Caco-2 (cell line): ENCODE results near the gene TFF1. TPM values are rescaled to one million over a fixed set of nuclear protein-coding genes. Genes with fewer than 3 reads are reported as not detected.
A peak's percentile ranks its signal among the peaks of the same experiment; 100 is the strongest.

Source experiments
- BruUV-seq: library from RNA; stranded (reverse); fragments of 400-500 nt; replicated peaks from 2 replicates; lab custom pipeline; 2021; lab: Mats Ljungman, UMichigan
- CTCF ChIA-PET: fragments of 300-600 bp; sonication (Branson Sonifier 250); formaldehyde crosslinking; loops from one replicate; lab custom pipeline; 2022; ENCODE audit warnings: antibody characterized with exemption; lab: Charles Lee
- POLR2A ChIA-PET: fragments of 300-600 bp; sonication (Branson Sonifier 250); formaldehyde crosslinking; loops from one replicate; lab custom pipeline; 2022; ENCODE audit warnings: antibody characterized with exemption; lab: Charles Lee
- DNase-seq, 2 experiments: peaks; one replicate each; pipeline versions ENCODE4 v3.0.0 to v3.0.0-alpha.2; 2020 to 2022
- H3K27me3 ChIP-seq: replicated peaks from 2 replicates; pipeline ENCODE4 v1.6.0; 2011; ENCODE audit warnings: low read length; ENCODE audit not compliant: control insufficient read depth, insufficient read depth
- H3K36me3 ChIP-seq: 2 replicates; pipeline ENCODE4 v1.5.1; 2011; ENCODE audit warnings: low read length; ENCODE audit not compliant: control insufficient read depth, insufficient read depth
- H3K4me1 ChIP-seq: fragments of 250-450 bp; sonication (Bioruptor Pico); 2 replicates; pipeline ENCODE4 v1.5.1; 2020; ENCODE audit warnings: mild to moderate bottlenecking
- H3K4me3 ChIP-seq: 2 replicates; pipeline ENCODE4 v1.5.1; 2011; ENCODE audit warnings: low read depth, mild to moderate bottlenecking, control low read depth, low read length
- H3K9me3 ChIP-seq: fragments of 250-450 bp; sonication (Bioruptor Pico); 2 replicates; pipeline ENCODE4 v1.5.1; 2020; ENCODE audit warnings: mild to moderate bottlenecking, moderate library complexity
- H3K27ac Mint-ChIP-seq: one replicate; pipeline ENCODE4 v1.8.0; 2022; ENCODE audit warnings: mixed read lengths; ENCODE audit not compliant: unreplicated experiment
- H3K27me3 Mint-ChIP-seq: one replicate; pipeline ENCODE4 v1.8.0; 2022; ENCODE audit warnings: mixed read lengths; ENCODE audit not compliant: insufficient read depth, unreplicated experiment
- H3K36me3 Mint-ChIP-seq: one replicate; pipeline ENCODE4 v1.8.0; 2022; ENCODE audit warnings: mild to moderate bottlenecking, mixed read lengths; ENCODE audit not compliant: insufficient read depth, unreplicated experiment
- H3K4me1 Mint-ChIP-seq: one replicate; pipeline ENCODE4 v1.8.0; 2022; ENCODE audit warnings: low read depth, mixed read lengths; ENCODE audit not compliant: unreplicated experiment
- H3K4me3 Mint-ChIP-seq: one replicate; pipeline ENCODE4 v1.8.0; 2022; ENCODE audit warnings: mild to moderate bottlenecking, moderate library complexity, mixed read lengths; ENCODE audit not compliant: unreplicated experiment
- H3K9me3 Mint-ChIP-seq: one replicate; pipeline ENCODE4 v1.8.0; 2022; ENCODE audit warnings: mixed read lengths; ENCODE audit not compliant: unreplicated experiment
- intact Hi-C: fragments of 100-400 bp; cut with micrococcal nuclease; formaldehyde crosslinking; loops from one replicate; pipeline ENCODE4 v1.10.0; 2022; ENCODE audit not compliant: unreplicated experiment
- total RNA-seq: library from RNA; stranded (reverse); gene quantifications from 2 replicates; pipeline ENCODE4 v1.2.3, GENCODE V29; 2022
- TF ChIP-seq, protein P1 (sequence below), 2 experiments: fragments of 200-600 bp in 1 of 2; IDR thresholded peaks; 1 replicate in 1 of 2; 2 replicates in 1 of 2; pipeline versions ENCODE4 v1.5.1 to v1.8.0; 2011 to 2022; ENCODE audit warnings: antibody characterized with exemption in 1 of 2, control low read depth in 1 of 2, inconsistent platforms in 1 of 2, low read depth in 1 of 2, low read length in 1 of 2, mild to moderate bottlenecking in 1 of 2, moderate library complexity in 1 of 2; ENCODE audit not compliant: insufficient read depth in 1 of 2, severe bottlenecking in 1 of 2, unreplicated experiment in 1 of 2

Gene TFF1
- total RNA-seq, 1 experiment from 2014 or later: 9.8 TPM

DNA sequence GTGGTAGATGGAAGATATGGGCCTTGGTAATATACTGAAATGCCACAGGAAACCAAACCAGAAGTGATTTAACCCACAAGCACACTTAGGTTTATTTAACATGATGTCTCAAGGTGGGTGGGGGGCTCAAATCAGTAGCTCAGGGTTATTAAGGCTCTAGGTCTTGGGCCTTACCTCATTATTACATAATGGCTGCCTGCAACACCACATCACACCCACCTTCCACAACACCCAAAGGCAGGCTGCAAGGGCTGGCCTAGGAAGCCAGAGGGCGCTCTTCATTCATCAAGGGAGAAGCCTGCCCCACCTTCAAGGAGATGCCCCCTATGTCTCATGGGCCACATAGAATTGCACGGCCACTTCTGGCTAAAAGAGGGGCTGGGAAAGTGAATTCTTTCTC lies 6.0 kb downstream of the TFF1 start:
- Mint-ChIP-seq H3K9me3 (no peaks in the 10 kb centered on the region), H3K4me1 (peaks cover 7% of the 10 kb centered on the region), H3K4me3 (no peak overlapping the region), H3K36me3 (no peaks in the 10 kb centered on the region), H3K27me3 (no peaks in the 10 kb centered on the region), H3K27ac (no peak overlapping the region)
- ChIA-PET CTCF (interaction anchor here (1.5 kb wide), 1 partner anchor 51 kb away, joined by 3 read pairs; no protein-coding TSS in a partner anchor), POLR2A (no interaction called here)
- DNase-seq: no peak
- Histone ChIP-seq H3K9me3 (no peaks in the 10 kb centered on the region), H3K27me3 (no peaks in the 10 kb centered on the region), H3K36me3 (no peaks in the 10 kb centered on the region), H3K4me1 (no peaks in the 10 kb centered on the region), H3K4me3 (no peak overlapping the region)
- BruUV-seq: no TSS peak
- intact Hi-C loops: loop anchor here (10.0 kb wide), 1 partner anchor 46 kb away; the partner anchor contains the start of gene TFF3
- TF ChIP-seq, protein P1, sequence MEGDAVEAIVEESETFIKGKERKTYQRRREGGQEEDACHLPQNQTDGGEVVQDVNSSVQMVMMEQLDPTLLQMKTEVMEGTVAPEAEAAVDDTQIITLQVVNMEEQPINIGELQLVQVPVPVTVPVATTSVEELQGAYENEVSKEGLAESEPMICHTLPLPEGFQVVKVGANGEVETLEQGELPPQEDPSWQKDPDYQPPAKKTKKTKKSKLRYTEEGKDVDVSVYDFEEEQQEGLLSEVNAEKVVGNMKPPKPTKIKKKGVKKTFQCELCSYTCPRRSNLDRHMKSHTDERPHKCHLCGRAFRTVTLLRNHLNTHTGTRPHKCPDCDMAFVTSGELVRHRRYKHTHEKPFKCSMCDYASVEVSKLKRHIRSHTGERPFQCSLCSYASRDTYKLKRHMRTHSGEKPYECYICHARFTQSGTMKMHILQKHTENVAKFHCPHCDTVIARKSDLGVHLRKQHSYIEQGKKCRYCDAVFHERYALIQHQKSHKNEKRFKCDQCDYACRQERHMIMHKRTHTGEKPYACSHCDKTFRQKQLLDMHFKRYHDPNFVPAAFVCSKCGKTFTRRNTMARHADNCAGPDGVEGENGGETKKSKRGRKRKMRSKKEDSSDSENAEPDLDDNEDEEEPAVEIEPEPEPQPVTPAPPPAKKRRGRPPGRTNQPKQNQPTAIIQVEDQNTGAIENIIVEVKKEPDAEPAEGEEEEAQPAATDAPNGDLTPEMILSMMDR (IDR thresholded peaks at IDR 0.05; ENCODE audit: insufficient read depth in 1 of 2, low read depth in 1 of 2, low read length in 1 of 2, severe bottlenecking in 1 of 2, unreplicated experiment in 1 of 2): peak in 1 of 2 experiments; percentile 10

DNA sequence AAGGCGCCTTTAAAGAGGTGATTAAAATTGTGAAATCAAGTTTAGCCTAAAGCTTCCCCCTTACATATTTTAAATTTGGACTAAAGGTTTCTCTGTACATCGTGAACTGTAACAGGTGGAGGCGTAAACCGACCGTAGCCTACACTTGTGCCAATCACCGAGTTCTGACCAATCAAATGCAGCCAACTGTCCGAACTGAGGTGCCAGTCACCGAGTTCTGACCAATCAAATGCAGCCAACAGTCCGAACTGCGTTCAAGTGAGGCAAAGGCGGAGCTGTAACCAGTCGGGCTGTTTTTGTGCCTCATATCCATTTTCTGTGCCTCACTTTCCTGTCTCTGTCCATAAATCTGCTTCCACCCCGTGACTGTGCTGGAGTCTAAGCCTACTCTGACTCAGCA lies 7.4 kb downstream of the TFF1 start:
- ChIA-PET CTCF (no interaction called here), POLR2A (no interaction called here)
- TF ChIP-seq, protein P1 (IDR thresholded peaks at IDR 0.05; ENCODE audit: insufficient read depth in 1 of 2, low read depth in 1 of 2, low read length in 1 of 2, severe bottlenecking in 1 of 2, unreplicated experiment in 1 of 2): no peak
- Mint-ChIP-seq H3K27ac (no peak overlapping the region), H3K4me3 (no peak overlapping the region), H3K9me3 (peaks cover under 1% of the 10 kb centered on the region), H3K27me3 (no peaks in the 10 kb centered on the region), H3K36me3 (no peaks in the 10 kb centered on the region), H3K4me1 (peaks cover 1% of the 10 kb centered on the region)
- Histone ChIP-seq H3K36me3 (no peaks in the 10 kb centered on the region), H3K9me3 (no peaks in the 10 kb centered on the region), H3K4me3 (no peak overlapping the region), H3K4me1 (no peaks in the 10 kb centered on the region), H3K27me3 (no peaks in the 10 kb centered on the region)
- no TSS peak for BruUV-seq
- no peak for DNase-seq
- intact Hi-C loops: no loop called here

DNA sequence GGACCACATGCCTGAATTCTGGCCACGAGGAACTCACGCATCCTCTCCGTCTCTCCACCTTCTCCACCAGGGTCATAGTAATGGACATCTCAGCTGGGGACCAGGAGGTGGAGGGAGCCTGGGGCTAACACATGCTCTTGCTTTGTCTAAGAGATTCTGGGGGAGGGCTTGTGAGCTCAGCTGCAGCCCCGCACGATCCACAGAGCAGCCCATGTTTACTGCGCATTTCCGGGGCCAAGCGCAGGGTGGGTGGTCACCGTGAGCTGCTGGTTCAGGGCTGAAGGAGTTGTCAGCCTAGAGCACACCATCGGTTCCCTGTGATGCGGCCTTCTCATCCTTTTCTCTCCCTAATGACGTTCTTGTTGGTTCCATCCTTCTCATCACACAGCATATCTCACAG lies 8.1 kb downstream of the TFF1 start:
- Mint-ChIP-seq H3K9me3 (peaks cover 7% of the 10 kb centered on the region), H3K36me3 (no peaks in the 10 kb centered on the region), H3K27me3 (no peaks in the 10 kb centered on the region), H3K27ac (no peak overlapping the region), H3K4me1 (no peaks in the 10 kb centered on the region), H3K4me3 (no peak overlapping the region)
- no peaks in the 10 kb centered on the region for H3K27me3 ChIP-seq
- POLR2A ChIA-PET: no interaction called here
- CTCF ChIA-PET: no interaction called here
- intact Hi-C loops: no loop called here
- DNase-seq: no peak
- TF ChIP-seq, protein P1 (IDR thresholded peaks at IDR 0.05; ENCODE audit: insufficient read depth in 1 of 2, low read depth in 1 of 2, low read length in 1 of 2, severe bottlenecking in 1 of 2, unreplicated experiment in 1 of 2): no peak
- no peaks in the 10 kb centered on the region for H3K36me3 ChIP-seq
- H3K4me1 ChIP-seq: no peaks in the 10 kb centered on the region
- H3K4me3 ChIP-seq: no peak overlapping the region
- BruUV-seq: no TSS peak
- no peaks in the 10 kb centered on the region for H3K9me3 ChIP-seq
